SK-N-MC (cell line): ENCODE measurements around the gene PPP1CB.
"Not testable (repeated sequence)": the region's sequence is repeated elsewhere in the genome, so short reads cannot be mapped to it uniquely, and the experiment has no call there.

Source experiments
- DNase-seq: peaks from one replicate; pipeline ENCODE4 v3.0.0-alpha.2; 2011; ENCODE audit warnings: low read depth, low spot score
- H3K27ac ChIP-seq: fragments of 200-600 bp; sonication (generic); 2 replicates; pipeline ENCODE4 v1.5.1; 2016; ENCODE audit warnings: mixed run types
- H3K36me3 ChIP-seq: fragments of 200-600 bp; sonication (generic); 2 replicates; pipeline ENCODE4 v1.6.1; 2017; ENCODE audit warnings: antibody characterized with exemption, low read length, mixed read lengths; ENCODE audit not compliant: insufficient read depth
- H3K4me3 ChIP-seq: fragments of 200-600 bp; sonication (generic); 2 replicates; pipeline ENCODE4 v1.5.1; 2016
- H3K9ac ChIP-seq: fragments of 200-600 bp; sonication (generic); 2 replicates; pipeline ENCODE4 v1.8.0; 2017; ENCODE audit warnings: mixed run types, mixed read lengths; ENCODE audit not compliant: insufficient read length
- H3K9me3 ChIP-seq: fragments of 200-600 bp; sonication (generic); 2 replicates; pipeline ENCODE4 v1.6.1; 2017; ENCODE audit warnings: low read depth, mild to moderate bottlenecking, antibody characterized with exemption, low read length, moderate library complexity, mixed read lengths
- EZH2 ChIP-seq: fragments of 200-600 bp; sonication (generic); IDR thresholded peaks from one replicate; pipeline ENCODE4 v1.6.1; 2017; ENCODE audit warnings: antibody characterized with exemption
- FOXP2 ChIP-seq: optimal IDR thresholded peaks from 2 replicates; pipeline ENCODE3; 2011; ENCODE audit warnings: mild to moderate bottlenecking, moderate library complexity; ENCODE audit not compliant: insufficient read depth; ENCODE audit errors: extremely low read length, control extremely low read depth
- POLR2AphosphoS5 ChIP-seq: IDR thresholded peaks from 2 replicates; pipeline ENCODE4 v1.6.1; 2012; ENCODE audit warnings: mild to moderate bottlenecking, low read depth, low read length, borderline replicate concordance

The PPP1CB gene

GRCh38 chr2:28780496-28780895 lies 28.9 kb downstream of the PPP1CB start:
- Histone ChIP-seq H3K4me3 (no peak overlapping the region), H3K27ac (no peak overlapping the region), H3K36me3 (peaks cover 78% of the 10 kb centered on the region), H3K9me3 (no peaks in the 10 kb centered on the region), H3K9ac (no peak overlapping the region)
- TF ChIP-seq FOXP2, result no peak
- no peak for TF ChIP-seq POLR2AphosphoS5
- no peak for TF ChIP-seq EZH2
- DNase-seq, result no peak

- H3K4me3 ChIP-seq, result no peak overlapping the region
- no peak for DNase-seq
Measured at GRCh38 chr2:28782423-28782822, 30.8 kb downstream of the PPP1CB start.

GRCh38 chr2:28784570-28784969 lies 32.9 kb downstream of the PPP1CB start:
- H3K27ac ChIP-seq, DNase-seq, H3K9me3 ChIP-seq, H3K9ac ChIP-seq, H3K4me3 ChIP-seq: not testable (repeated sequence)
- H3K36me3 ChIP-seq, result peaks cover 85% of the 10 kb centered on the region

More at GRCh38 chr2:28782423-28782822, 30.8 kb downstream of the PPP1CB start:
- H3K36me3 ChIP-seq, result peaks cover 81% of the 10 kb centered on the region
- H3K27ac ChIP-seq, result no peak overlapping the region
- TF ChIP-seq EZH2 (no peak), POLR2AphosphoS5 (no peak)
- no peak overlapping the region for H3K9ac ChIP-seq
- H3K9me3 ChIP-seq, result no peaks in the 10 kb centered on the region

GRCh38 chr2:28796620-28797019 lies 45.0 kb downstream of the PPP1CB start:
- H3K36me3 ChIP-seq, result peaks cover 83% of the 10 kb centered on the region
- TF ChIP-seq FOXP2 (no peak), EZH2 (no peak), POLR2AphosphoS5 (no peak)
- peaks cover 11% of the 10 kb centered on the region for H3K9me3 ChIP-seq
- no peak overlapping the region for H3K9ac ChIP-seq
- H3K27ac ChIP-seq, result no peak overlapping the region
- H3K4me3 ChIP-seq, result no peak overlapping the region
- no peak for DNase-seq

- no peak for DNase-seq
- H3K9me3 ChIP-seq, result peaks cover 4% of the 10 kb centered on the region; the same call in 1 of the 2 replicates
- H3K9ac ChIP-seq, result peak overlapping the region; percentile 21
- TF ChIP-seq FOXP2 (no peak), POLR2AphosphoS5 (no peak), EZH2 (no peak)
- H3K27ac ChIP-seq, result peak overlapping the region; percentile 90
- peaks cover 63% of the 10 kb centered on the region for H3K36me3 ChIP-seq
- peak overlapping the region; percentile 7; the same call in 1 of the 2 replicates for H3K4me3 ChIP-seq
Measured at GRCh38 chr2:28801726-28802125, 50.1 kb downstream of the PPP1CB start.

GRCh38 chr2:28802975-28803429 lies 51.4 kb downstream of the PPP1CB start:
- Histone ChIP-seq H3K9ac (peak overlapping the region; percentile 60), H3K27ac (peak overlapping the region; percentile 90), H3K4me3 (peak overlapping the region; percentile 36), H3K9me3 (no peaks in the 10 kb centered on the region), H3K36me3 (peaks cover 51% of the 10 kb centered on the region)
- DNase-seq, result peak; percentile 44
- TF ChIP-seq FOXP2 (no peak), EZH2 (no peak), POLR2AphosphoS5 (no peak)

- Histone ChIP-seq H3K9ac (no peak overlapping the region), H3K4me3 (no peak overlapping the region), H3K9me3 (no peaks in the 10 kb centered on the region), H3K36me3 (peaks cover 26% of the 10 kb centered on the region), H3K27ac (no peak overlapping the region)
- no peak for TF ChIP-seq EZH2
- TF ChIP-seq POLR2AphosphoS5, result no peak
- no peak for TF ChIP-seq FOXP2
- no peak for DNase-seq
Measured at GRCh38 chr2:28809927-28810326, 58.3 kb downstream of the PPP1CB start.

GRCh38 chr2:28810384-28811285 lies 59.0 kb downstream of the PPP1CB start, which contains the start of gene SPDYA:
TSS of gene SPDYA (plus strand) at chr2:28810834. CDS start at chr2:28816015, 5,181 bp downstream.
- no peak for DNase-seq
- H3K36me3 ChIP-seq, result peaks cover 19% of the 10 kb centered on the region
- H3K9ac ChIP-seq, result no peak within 1 kb of the TSS
- no peak within 1 kb of the TSS for H3K27ac ChIP-seq
- no peaks in the 10 kb centered on the region for H3K9me3 ChIP-seq
- TF ChIP-seq FOXP2, result no peak
- no peak; the same call in 1 of the 2 replicates for TF ChIP-seq POLR2AphosphoS5
- no peak for TF ChIP-seq EZH2
- H3K4me3 ChIP-seq, result no peak within 1 kb of the TSS

GRCh38 chr2:28818053-28818452 lies 66.4 kb downstream of the PPP1CB start:
- Histone ChIP-seq H3K36me3 (no peaks in the 10 kb centered on the region), H3K9ac (no peak overlapping the region), H3K27ac (no peak overlapping the region), H3K9me3 (no peaks in the 10 kb centered on the region), H3K4me3 (no peak overlapping the region)
- TF ChIP-seq POLR2AphosphoS5 (no peak), EZH2 (no peak), FOXP2 (no peak)
- no peak for DNase-seq
